ENCODE measurements around the gene CWC22. TPM values are rescaled to one million over a fixed set of nuclear protein-coding genes. Genes with fewer than 3 reads are reported as not detected.

The CWC22 gene
- total and polyA plus RNA-seq, 2 of the 8 experiments (the other 6 are each of a cell fraction or from before 2014, with no cell fraction given): 3.7 to 34.0 TPM

DNA sequence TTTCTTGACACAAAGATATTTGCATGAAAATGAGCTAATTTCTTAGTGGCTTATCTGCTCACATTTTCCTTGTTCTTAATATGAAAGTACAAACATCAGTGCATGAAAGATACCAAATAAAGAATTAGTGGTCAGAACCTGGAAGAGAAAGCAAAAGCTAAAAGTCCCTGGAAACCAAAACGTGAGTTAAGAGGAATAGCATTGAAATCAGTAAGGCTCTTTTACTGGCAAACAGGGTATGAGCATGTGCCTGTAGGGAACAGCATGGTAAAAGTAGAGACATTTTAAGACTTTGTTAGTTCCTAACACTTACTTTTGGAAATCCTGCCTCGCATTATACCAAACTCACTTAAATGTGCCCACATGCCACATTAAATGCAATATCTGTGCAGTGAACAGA lies 31.9 kb upstream of the CWC22 start:
- no peak overlapping the region for H3K14ac ChIP-seq (ENCODE audit: insufficient read length)
- H2BK15ac ChIP-seq (ENCODE audit: low read length): no peak overlapping the region
- H2AFZ ChIP-seq (ENCODE audit: low read length): peak overlapping the region; percentile 48; the same call in 1 of the 2 replicates
- H3K4me2 ChIP-seq (ENCODE audit: insufficient read depth in 1 of 2, low read depth in 2 of 2, low read length in 2 of 2): no peak overlapping the region
- H3K27ac ChIP-seq (ENCODE audit: low read depth, low read length): no peak overlapping the region
- CTCF ChIA-PET (ENCODE audit: partially characterized antibody): interaction anchor here (1.8 to 2.2 kb wide), 2 partner anchors 10 to 17 kb away, joined by 6 to 7 read pairs; no protein-coding TSS in a partner anchor
- no peak for FAIRE-seq
- no peak overlapping the region for H2BK20ac ChIP-seq (ENCODE audit: low read length)
- H3K56ac ChIP-seq (replicated peaks; ENCODE audit: insufficient read length, low read depth, low read length): no peak overlapping the region
- no peak overlapping the region for H2BK120ac ChIP-seq (replicated peaks; ENCODE audit: low read depth, low read length)
- H4K8ac ChIP-seq (ENCODE audit: extremely low read depth, insufficient read depth, low read length): no peak overlapping the region
- POLR2A ChIA-PET (ENCODE audit: partially characterized antibody): no interaction called here
- no peak overlapping the region for H2BK5ac ChIP-seq (ENCODE audit: low read depth, low read length)
- H4K91ac ChIP-seq (replicated peaks; ENCODE audit: insufficient read length, low read length): no peak overlapping the region
- DNase-seq (ENCODE audit: low read depth in 1 of 2, low spot score in 2 of 2): no peak
- no peaks in the 10 kb centered on the region for H3K23me2 ChIP-seq (ENCODE audit: low read depth, low read length)
- no peak overlapping the region for H3K4me3 ChIP-seq (ENCODE audit: extremely low read depth in 1 of 4, insufficient read depth in 2 of 4, low read depth in 3 of 4, low read length in 4 of 4)
- no peak overlapping the region for H3K23ac ChIP-seq (ENCODE audit: insufficient read length)
- H2AK5ac ChIP-seq (ENCODE audit: low read depth, low read length): no peak overlapping the region
- H4K5ac ChIP-seq (ENCODE audit: insufficient read length, low read depth, low read length): no peak overlapping the region
- no peak for TF ChIP-seq YY1 (IDR thresholded peaks at IDR 0.05; ENCODE audit: low read depth, low read length)
- no peaks in the 10 kb centered on the region for H4K20me1 ChIP-seq (replicated peaks in 1 of 2; ENCODE audit: control insufficient read depth in 1 of 2, insufficient read depth in 2 of 2, low read length in 2 of 2)
- peaks cover 0 to 7% (median 5%) of the 10 kb centered on the region in 4 experiments; a peak in 4 of 7 replicates for H3K4me1 ChIP-seq (replicated peaks in 1 of 4; ENCODE audit: control insufficient read depth in 3 of 4, insufficient read depth in 4 of 4, low read length in 3 of 4)
- H3K9me3 ChIP-seq (ENCODE audit: insufficient read depth in 2 of 2, low read depth in 1 of 2, low read length in 1 of 2): no peaks in the 10 kb centered on the region
- H3K36me3 ChIP-seq (ENCODE audit: control insufficient read depth in 2 of 4, insufficient read depth in 4 of 4, low read length in 3 of 4): no peaks in the 10 kb centered on the region
- no peak overlapping the region for H3K18ac ChIP-seq (ENCODE audit: extremely low read depth, low read length)
- H3K79me1 ChIP-seq (ENCODE audit: low read depth, low read length): no peaks in the 10 kb centered on the region
- WGBS, 2 experiments (ENCODE audit: extremely low coverage in 1 of 2, insufficient coverage in 1 of 2, insufficient read length in 1 of 2, insufficient replicate concordance in 2 of 2, low coverage in 1 of 2, low lambda C conversion rate in 2 of 2, missing lambda C conversion rate in 1 of 2): 82% methylated on average over 2 of the region's 2 CpGs; no CpG with 5 or more reads in 1 of the 2 experiments
- H3K4ac ChIP-seq (replicated peaks; ENCODE audit: insufficient read length, low read depth, low read length): no peak overlapping the region
- H3K27me3 ChIP-seq (replicated peaks in 1 of 4; ENCODE audit: control insufficient read depth in 3 of 4, extremely low read depth in 1 of 4, insufficient read depth in 3 of 4, low read length in 3 of 4): peaks cover 0 to 1% (median 0%) of the 10 kb centered on the region in 4 experiments; a peak in 1 of 7 replicates
- no peak overlapping the region for H3K9ac ChIP-seq (replicated peaks in 1 of 4; ENCODE audit: extremely low read depth in 1 of 4, low read depth in 3 of 4, low read length in 3 of 4)
- H2BK12ac ChIP-seq (ENCODE audit: low read depth, low read length): no peak overlapping the region
- no peaks in the 10 kb centered on the region for H3K79me2 ChIP-seq (ENCODE audit: control insufficient read depth in 1 of 2, insufficient read depth in 2 of 2, low read length in 2 of 2)

All from H1 (cell line).